KBM-7 (cell line): Measurements from ENCODE around the gene C8B.

Experiments
- DNase-seq: peaks from one replicate; pipeline ENCODE4 v3.0.0-alpha.2; 2015
- in situ Hi-C: fragments of 300-500 bp; cut with MboI; formaldehyde crosslinking; loops from 2 replicates; pipeline ENCODE4 v1.14.3; 2020; ENCODE audit warnings: low sequenced_read_pairs, low pct_unique_long_range_greater_than_20kb, mixed read lengths

Gene C8B

DNA sequence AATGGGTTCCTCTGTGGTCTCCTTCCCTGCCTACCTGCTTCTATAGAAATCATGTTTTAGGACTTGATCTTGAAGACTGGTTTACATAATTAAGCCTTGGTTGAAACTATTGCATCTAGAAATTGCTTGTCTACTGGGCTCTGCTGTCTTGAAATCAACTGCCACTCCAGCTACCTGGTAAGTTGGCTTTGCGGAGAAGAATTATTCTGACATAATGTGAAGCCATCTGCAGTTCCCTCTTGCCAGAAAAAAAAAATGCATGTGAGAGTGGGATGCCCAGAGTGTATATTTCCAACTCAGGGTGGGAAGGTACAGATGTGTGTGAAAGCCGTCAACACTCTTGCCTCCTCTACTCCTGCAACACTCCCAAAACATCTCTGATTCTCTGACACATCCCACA lies 27.2 kb downstream of the C8B start:
- in situ Hi-C loops = no loop called here
- no peak for DNase-seq

DNA sequence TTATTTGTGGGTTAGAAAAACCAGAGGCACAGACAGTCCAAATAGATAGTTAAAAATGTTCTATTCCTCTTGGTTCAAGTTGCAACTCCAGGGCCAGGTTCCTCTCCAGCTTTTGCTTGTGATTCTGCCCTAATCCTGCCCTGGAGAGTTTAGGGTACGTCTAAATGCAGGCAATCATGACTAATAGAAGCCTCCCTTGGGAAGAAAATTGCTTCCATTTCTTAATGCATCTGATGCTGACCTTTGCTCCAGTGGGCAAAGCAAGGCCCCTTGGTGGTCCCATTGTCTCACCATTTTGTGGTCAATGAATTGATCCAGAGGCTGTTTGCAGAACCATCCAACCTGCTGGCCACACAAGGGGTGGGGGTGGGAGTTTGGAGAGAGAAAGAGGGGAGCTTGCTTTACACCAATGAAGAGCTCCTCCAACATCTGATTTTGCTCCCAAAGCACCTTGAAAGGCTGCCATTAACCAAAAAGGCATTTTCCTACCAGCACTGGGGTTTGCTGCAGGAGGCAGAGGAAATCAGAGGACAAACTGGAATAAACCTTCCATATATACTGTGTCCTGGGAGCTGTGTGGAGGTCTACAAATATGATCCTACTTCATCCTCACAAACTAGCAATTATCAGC lies 31.3 kb downstream of the C8B start:
- in situ Hi-C loops = no loop called here
- no peak for DNase-seq

DNA sequence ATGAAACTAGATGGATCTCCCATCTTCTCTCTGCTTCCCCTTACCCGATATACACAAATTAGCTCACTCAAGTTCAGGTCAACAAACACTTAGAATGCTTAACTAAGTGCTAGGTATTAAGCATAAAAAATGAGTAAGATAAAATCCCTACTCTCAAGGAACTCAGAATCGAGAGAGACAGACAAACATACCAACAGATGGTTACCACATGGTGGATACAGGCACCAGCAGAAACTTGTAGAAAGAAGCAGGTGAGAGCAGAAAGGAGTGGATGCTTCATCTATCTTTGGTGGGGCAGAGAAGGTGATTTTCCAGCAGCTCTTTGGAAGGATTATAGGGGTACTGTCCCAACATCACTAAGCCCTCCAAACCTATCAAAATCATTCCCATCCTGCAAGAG lies 32.2 kb downstream of the C8B start:
- in situ Hi-C loops = no loop called here
- DNase-seq = no peak

DNA sequence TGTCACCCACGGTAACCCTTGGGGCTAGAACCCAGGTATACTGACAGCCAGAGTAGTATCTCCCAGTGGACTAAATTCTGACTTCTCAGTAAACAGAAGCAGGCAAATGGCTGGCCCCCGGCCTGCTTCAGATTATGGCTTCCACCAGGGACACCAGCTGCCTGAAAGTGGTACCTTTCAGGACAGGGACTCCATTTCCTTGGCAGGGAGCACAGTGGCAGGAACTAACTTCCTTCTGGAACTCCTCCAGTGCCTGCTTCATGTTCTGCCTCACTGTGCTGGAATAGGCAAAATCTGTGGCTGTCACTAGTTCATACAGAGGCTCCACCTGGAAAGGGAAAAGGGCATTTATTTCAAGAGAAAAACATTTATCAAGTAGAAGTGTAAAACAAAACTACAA lies 32.7 kb downstream of the C8B start:
- DNase-seq = no peak
- in situ Hi-C loops = no loop called here

DNA sequence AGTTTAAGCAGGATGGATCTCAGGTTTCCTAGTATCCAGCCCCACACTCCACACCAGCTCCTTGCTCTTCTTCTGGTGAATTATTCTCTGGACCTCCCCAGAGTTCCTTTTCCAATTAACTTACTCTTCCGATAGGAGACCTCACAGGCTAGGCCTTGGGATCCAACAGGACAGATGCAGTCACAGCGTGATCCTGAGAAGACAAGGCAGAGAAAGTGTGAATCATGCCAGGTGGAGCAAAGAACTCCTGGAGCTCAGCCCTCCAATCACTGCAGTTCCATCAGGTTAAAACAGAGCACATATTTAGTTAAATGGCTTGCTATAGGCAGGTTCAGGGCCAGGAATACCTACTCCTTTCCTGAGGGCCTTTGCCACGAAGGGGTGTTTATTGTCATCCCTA lies 34.1 kb downstream of the C8B start:
- no peak for DNase-seq

DNA sequence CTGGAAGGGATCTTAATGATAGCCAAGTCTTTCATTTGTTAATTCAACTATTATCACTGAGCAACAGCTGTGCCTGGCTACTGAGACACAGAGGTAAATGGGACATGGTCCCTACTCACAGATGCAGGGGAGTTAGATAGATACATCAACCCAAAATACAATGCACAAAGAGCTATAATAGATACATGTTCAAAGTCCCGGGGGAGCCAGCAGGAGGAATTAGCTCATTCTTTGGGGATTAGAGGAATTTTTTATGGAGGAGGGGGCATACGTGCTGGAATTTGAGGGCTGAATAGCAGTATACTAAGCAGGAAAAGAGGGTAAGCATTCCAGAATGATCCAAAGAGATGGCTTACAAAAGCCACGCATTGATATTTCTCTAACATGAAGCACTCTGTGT lies 34.6 kb downstream of the C8B start:
- no peak for DNase-seq
- in situ Hi-C loops = no loop called here

More for the DNA sequence above, 34.1 kb downstream of the C8B start:
- in situ Hi-C loops = no loop called here

DNA sequence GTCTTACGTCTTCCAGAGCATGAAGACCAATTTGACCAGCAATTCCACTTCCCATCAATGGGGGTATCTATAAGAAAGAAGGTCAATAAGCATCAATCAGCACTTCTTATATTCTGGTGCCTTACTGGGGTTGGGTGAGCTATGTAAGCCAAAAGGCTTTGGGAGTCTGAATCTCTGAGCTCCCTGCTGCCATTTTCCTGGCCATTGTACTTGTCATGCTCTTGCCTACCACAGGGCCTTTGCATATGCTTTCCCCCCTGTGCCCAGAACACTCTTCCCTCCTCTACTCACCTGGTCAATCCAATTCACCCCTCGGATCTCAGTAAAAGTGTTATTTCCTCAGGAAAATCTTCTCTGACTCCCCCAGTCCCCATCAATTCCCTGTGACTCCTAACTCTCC lies 36.3 kb downstream of the C8B start:
- in situ Hi-C loops = no loop called here
- DNase-seq = no peak

DNA sequence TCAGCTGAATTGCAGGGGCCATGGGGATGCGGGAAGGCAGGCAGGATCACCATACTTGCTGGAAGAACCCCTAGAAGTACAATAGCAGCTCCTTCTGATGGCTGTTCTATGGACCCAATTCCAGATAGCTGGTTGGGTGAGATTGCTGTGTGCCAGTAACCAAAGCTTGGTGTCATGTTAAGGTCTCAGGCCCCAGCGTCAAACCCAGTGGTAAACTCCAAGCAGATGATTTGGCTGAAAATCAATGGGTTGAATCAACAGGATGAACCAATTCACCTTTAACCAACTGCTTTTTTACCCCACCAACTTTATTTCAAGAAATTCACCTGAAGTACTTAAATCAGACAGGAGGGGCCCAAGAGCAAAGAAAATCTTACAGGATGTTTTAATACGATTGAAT lies 37.8 kb downstream of the C8B start:
- no peak for DNase-seq
- in situ Hi-C loops = no loop called here

DNA sequence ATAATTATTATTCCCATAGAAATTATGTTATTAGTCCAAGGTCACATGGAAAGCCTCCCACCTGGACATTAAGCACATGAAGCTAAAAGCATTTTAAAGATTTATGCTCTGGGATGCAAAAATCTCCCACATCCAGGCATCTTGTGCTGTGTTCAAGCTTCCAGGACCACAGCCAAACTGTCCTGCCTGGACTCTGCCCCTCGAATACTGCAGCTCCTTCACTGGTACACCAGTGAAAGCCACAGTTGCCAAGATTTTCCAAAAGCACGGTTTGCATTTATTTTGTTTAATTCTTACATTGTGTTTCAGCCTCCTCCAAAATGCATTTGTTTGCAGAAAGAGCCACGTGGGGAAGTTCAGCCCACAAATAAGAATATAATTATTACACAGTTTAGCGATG lies 38.6 kb downstream of the C8B start:
- in situ Hi-C loops = no loop called here

DNA sequence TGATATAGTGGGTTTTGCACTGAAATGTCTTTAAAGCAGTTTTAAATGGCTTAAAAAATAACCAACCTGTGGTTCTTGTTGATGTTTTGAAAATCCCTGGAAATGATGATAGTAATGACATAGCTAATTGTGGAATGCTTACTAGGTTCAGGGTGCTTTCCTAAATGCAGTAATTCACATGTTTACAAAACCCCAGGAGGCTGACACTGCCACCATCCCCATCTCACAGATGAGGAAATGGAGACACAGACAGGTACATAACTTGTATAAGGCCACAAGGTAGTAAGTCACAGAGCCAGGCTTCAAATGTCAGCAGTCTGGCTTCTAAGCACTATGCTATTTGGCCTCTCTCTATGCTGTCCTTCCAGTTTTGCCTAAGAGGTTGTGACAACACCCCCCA lies 40.6 kb downstream of the C8B start:
- in situ Hi-C loops = no loop called here
- no peak for DNase-seq

More for the DNA sequence above, 38.6 kb downstream of the C8B start:
- DNase-seq = no peak

DNA sequence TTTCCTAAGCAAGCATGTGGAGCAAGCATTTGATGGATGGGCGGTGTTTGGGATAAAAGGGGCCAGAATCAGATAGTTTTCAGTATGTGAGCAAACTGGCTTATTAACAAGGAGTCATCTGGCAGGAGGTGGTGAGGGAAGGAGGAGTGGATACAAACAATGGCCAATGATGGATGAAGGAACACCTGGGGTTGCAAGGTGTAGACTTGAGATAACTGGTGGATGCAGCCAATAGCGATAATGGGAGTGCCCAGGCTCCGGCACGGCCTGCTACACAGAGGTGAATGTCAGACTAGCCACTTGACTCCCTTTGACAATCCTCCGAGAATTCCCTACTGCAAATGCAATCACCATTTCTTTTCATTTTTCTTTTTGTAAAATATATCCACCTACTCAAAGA lies 41.7 kb downstream of the C8B start:
- in situ Hi-C loops = no loop called here
- no peak for DNase-seq

DNA sequence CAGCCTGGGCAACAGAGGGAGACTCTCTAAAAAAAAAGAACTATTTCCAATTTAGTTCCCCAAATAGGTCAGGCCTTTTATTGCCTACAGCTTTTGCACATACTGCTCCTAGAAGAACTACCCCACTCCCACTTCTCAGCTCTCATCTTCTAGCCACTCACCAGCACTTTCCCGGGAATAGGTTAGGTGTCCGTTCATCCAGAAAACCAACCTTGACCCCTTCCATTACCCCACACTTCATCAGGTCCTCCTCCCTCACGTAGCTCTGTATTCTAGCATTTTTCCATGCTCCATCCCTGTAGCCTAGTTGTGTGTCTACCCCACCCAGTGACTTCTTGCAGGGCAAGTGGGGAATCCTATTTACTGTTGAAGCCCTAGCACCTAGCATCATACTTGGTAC lies 42.6 kb downstream of the C8B start:
- in situ Hi-C loops = no loop called here
- DNase-seq = no peak

DNA sequence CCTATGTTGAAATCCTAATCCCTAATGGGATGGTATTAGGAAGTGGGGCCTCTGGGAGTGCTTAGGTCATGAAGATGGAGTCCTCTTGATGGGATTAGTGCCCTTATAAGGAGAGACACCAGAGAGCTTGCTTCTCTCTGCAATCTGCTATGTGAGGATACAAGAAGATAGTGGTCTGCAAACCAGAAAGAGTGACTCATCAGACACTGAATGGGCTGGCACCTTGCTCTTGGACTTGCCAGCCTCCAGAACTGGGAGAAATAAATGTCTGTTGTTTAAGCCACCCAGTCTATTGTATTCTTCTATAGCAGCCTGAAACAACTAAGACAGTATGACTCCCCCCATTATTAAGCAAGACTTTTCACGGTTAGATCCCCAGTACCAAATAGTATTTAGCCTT lies 43.3 kb downstream of the C8B start:
- no peak for DNase-seq
- in situ Hi-C loops = no loop called here

DNA sequence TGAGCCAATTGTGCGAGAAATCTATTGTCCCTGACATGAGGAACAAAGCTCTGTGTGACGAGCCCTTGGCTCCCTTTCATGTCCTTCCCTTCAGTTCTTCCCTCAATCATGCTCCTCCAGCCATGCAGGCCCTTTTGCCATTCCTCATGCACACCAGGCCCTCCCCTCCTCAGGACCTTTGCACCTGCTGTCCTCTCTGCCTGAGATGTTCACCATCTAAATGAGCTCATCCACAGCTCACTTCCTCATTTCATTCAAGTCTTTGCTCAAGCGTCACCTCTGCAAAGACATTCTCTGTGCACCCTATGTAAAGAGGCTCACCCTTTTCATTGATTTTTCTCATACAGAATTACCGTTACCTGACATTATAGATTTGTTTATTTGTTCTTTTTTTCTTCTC lies 43.7 kb downstream of the C8B start:
- in situ Hi-C loops = no loop called here
- no peak for DNase-seq

DNA sequence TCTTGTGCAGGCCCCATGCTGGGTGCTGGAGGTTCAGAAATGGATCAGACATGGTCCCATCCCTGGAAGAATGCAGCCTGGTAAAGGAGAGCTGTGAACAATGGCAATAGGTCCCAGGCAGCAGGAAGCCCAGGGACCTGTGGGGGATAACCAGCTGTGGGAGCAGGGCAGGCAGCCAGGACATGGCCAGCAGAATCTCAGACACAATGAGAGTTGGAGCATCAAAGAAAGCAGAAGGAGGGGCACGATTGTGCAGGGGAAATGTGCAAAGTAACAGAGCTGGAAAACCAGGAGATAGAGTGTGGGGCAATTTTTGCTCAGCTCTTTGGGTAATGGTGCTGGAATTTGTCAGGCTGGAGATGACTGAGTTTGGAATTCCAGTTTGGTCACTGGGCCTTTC lies 44.3 kb downstream of the C8B start:
- DNase-seq = no peak
- in situ Hi-C loops = no loop called here

DNA sequence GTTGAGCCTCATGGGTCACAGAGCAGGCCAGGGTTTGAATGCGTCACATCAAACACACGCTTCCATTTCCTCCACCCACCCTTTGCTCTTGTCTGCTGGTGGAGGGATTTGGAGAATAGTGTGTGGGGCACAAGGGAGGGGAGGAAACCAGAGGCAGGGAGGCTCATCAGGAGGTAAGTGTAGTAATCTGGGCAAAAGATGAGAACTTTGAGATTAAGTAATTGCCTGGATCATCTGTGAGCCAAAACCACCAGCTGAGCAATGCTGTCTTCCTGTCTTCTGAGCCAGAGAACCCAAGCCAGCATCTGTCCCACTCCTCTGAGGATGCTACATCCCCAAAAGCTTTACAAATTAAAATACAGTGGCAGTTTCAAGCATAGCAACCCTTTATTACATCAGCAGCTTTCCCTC lies 45.2 kb downstream of the C8B start:
- no peak for DNase-seq
- in situ Hi-C loops = no loop called here

DNA sequence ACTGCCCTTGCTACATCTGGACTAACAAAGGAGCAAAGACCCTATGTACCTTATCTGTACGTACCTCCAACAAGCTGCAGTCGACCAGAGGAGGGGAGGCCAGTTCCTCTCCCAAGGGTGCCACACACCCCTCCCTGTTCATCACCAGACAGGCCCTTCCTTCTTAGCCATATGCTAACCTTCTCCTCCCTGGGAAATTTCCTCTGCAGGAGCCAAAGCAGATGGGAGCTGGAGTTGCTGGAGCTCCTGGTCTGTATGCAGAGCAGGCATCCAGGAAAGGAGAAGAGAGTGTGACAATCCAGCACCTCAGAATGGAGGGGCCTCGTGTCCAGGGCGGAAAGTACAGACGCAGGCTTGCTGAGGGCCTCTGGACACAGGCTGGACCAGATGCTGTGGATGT lies 48.5 kb downstream of the C8B start:
- DNase-seq = no peak
- in situ Hi-C loops = no loop called here

DNA sequence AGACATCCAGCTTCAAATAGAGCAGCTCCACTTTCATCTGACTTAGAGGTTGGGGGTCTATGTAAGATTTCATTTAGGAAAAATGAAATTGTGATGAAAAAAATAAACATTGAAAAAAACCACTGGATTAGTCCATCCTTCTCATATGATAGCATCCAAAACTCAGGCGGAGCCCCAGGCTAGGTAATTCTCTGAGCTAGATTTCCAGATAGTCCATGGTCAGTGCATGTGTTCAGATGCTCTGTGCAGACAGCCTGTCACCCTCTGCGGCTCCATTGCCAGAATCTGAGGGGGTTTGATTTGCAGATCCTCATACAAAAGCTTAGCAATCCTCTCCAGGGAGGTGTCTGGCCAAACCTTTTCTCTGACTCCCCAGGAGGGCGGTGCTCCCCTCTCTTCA lies 49.2 kb downstream of the C8B start:
- in situ Hi-C loops = no loop called here
- DNase-seq = no peak

DNA sequence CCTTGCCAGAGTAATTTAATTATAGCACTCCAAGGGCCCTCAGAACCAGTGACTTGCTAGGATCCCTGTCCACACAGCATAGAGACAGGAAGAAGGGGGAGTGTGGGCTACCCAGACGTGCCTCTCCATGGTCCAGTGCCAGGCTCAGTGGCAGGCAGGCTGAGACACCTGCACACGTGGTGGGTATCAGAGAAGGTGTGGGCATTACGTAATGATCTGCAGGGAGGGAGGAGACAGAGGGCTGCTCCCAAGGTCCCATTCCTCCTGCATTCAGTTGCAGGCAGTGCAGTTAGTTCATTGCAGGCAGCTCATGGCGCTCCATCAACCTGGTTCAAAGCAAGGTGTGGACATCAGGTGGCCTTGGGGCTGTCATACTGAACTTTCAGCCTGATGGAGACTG lies 49.9 kb downstream of the C8B start:
- in situ Hi-C loops = no loop called here
- DNase-seq = no peak

DNA sequence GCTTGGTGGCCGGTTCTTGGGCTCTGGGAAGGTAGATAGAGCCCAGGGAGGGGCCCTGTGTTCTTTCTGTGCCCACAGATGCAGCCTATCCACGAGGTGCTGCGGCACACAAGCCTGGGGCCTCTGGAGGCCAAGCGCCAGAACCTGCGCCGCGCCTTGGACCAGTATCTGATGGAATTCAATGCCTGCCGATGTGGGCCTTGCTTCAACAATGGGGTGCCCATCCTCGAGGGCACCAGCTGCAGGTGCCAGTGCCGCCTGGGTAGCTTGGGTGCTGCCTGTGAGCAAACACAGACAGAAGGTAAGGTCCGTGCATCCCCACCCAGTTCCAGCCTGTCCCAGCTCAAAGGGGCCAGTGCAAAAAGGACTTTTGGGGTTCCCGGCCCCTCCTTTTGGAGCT lies 53.5 kb downstream of the C8B start:
- no peak for DNase-seq
- in situ Hi-C loops = no loop called here

DNA sequence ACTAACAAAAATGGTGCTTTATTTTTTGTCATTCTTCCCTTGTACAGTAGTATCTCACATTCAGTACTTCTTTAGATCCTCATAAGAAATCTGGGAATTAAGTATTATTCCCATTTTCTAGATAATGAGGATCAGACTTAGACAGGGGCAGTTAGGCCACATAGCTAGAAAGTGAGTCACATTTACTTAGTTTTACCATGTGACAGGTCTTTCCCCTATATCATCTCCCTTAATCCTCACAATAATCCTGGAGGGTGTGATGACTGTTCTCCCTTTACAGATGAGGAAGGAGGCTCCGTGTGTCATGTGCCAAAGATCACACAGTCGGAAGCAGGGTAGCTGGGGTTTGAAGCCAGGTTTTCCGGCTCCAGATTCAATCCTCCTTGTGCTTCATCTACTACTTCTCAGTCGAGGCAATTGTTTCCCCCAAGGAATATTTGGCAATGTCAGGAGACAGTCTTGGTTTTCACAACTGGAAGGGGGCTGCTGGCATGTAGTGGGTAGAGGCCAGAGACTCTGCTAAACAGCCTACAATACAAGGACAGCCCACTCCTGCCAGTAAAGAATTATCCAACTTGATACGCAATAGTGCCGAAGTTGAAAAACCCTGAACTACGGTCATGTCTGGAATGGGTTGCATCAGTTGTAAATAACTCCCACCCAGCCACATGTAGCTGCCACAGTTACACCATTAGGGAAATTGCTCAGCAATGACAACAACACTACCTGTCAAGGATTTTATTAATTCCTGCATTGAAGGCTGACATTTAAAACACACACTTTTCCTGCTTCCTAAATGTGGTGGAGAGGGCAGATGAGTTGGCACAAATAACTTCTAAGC lies 54.5 kb downstream of the C8B start:
- peak; percentile 3 for DNase-seq
- in situ Hi-C loops = no loop called here
